HG03045 (cell line): Measurements from ENCODE around the gene RNF19B.

Experiments
- ATAC-seq: cut with Tn5 transposase; IDR thresholded peaks from one replicate; pipeline ENCODE4 v1.9.1; 2021; ENCODE audit warnings: mild to moderate bottlenecking, moderate library complexity; ENCODE audit not compliant: unreplicated experiment

RNF19B gene

GRCh38 chr1:32902535-32902920, 62.1 kb downstream of the RNF19B start:
- ATAC-seq, result no peak

- ATAC-seq, result no peak
Measured at GRCh38 chr1:32901823-32902534, 62.6 kb downstream of the RNF19B start.

- no peak for ATAC-seq
Measured at GRCh38 chr1:32900956-32901822, 63.4 kb downstream of the RNF19B start, which contains the start of gene TMEM54. Gene TMEM54, minus strand, starts transcription at chr1:32901389. Its CDS starts 151 bp downstream, at chr1:32901238.

- ATAC-seq, result no peak
Measured at GRCh38 chr1:32900371-32900955, 64.1 kb downstream of the RNF19B start.

GRCh38 chr1:32899586-32900296, 64.9 kb downstream of the RNF19B start:
- no peak for ATAC-seq

- ATAC-seq, result no peak
Measured at GRCh38 chr1:32898958-32899357, 65.7 kb downstream of the RNF19B start.

- no peak for ATAC-seq
Measured at GRCh38 chr1:32898056-32898455, 66.6 kb downstream of the RNF19B start.

GRCh38 chr1:32897082-32898049, 67.2 kb downstream of the RNF19B start:
- no peak for ATAC-seq

- no peak for ATAC-seq
Measured at GRCh38 chr1:32896451-32896850, 68.2 kb downstream of the RNF19B start.

- ATAC-seq, result no peak
Measured at GRCh38 chr1:32895325-32896215, 69.0 kb downstream of the RNF19B start.

- no peak for ATAC-seq
Measured at GRCh38 chr1:32894681-32895080, 69.9 kb downstream of the RNF19B start.

- no peak for ATAC-seq
Measured at GRCh38 chr1:32894019-32894600, 70.5 kb downstream of the RNF19B start.

- no peak for ATAC-seq
Measured at GRCh38 chr1:32893198-32894018, 71.2 kb downstream of the RNF19B start.

- no peak for ATAC-seq
Measured at GRCh38 chr1:32892368-32893197, 72.0 kb downstream of the RNF19B start.

- ATAC-seq, result no peak
Measured at GRCh38 chr1:32891630-32892029, 73.0 kb downstream of the RNF19B start.

- ATAC-seq, result no peak
Measured at GRCh38 chr1:32891241-32891570, 73.4 kb downstream of the RNF19B start.
